ENCODE data around the gene ZNF649. TPM values are rescaled to one million over a fixed set of nuclear protein-coding genes. Genes with fewer than 3 reads are reported as not detected.
"Not testable (repeated sequence)": the region's sequence is repeated elsewhere in the genome, so short reads cannot be mapped to it uniquely, and the experiment has no call there.

ZNF649 gene
- total RNA-seq, 2 experiments from 2014 or later: 10.9 to 11.2 TPM

DNA sequence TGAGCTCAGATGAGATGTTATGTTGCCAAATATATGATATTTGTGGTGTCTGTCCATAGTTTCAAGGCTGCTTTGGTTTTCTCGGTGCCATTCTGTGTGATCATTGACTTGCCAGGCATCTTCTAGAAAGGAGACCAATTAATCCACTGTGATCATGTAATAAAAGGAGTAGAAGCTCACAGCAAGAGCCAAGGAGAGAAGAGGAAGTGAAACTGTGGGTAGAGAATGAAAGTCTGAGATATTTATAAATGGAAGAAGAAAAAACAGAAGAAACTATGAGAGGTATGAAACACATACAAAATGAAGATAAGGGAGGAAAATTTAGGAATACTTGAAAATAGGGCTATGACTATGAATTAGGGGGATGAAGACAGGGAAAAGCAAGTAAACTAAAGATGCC lies 11.3 kb upstream of the ZNF649 start:
- Mint-ChIP-seq H3K4me1 (ENCODE audit: low read depth) (no peaks in the 10 kb centered on the region), H3K27ac (no peak overlapping the region), H3K27me3 (ENCODE audit: low read depth) (no peaks in the 10 kb centered on the region), H3K4me3 (no peak overlapping the region), H3K36me3 (ENCODE audit: low read depth) (peaks cover 15% of the 10 kb centered on the region), H3K9me3 (ENCODE audit: insufficient read depth) (peaks cover 60% of the 10 kb centered on the region)
- CTCF ChIA-PET: no interaction called here
- no peak for DNase-seq
- POLR2A ChIA-PET: no interaction called here
- no peak for ATAC-seq

DNA sequence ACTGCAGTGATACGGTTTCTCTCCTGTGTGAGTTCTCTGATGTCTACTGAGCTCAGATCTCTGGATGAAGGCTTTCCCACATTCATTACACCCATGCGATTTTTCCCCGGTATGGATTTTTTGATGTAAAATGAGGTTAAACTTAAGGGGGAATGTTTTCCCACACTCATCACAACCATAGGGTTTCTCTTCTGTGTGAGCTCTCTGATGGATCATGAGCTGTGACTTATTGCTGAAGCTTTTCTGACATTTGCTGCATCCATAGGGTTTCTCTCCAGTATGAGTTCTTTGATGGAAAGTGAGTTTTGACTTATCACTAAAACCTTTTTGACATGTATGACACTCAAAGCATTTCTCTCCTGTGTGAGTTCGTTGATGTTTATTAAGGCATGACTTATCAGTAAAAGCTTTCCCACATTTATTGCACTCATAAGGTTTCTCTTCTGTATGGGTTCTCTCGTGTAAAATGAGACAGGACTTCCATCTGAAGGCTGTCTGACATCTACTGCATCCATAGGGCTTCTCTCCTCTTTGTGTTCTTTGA lies 10.6 kb upstream of the ZNF649 start:
- Mint-ChIP-seq H3K4me1 (ENCODE audit: low read depth) (no peaks in the 10 kb centered on the region), H3K27me3 (ENCODE audit: low read depth) (no peaks in the 10 kb centered on the region), H3K4me3 (no peak overlapping the region), H3K36me3 (ENCODE audit: low read depth) (peaks cover 15% of the 10 kb centered on the region), H3K9me3 (ENCODE audit: insufficient read depth) (peaks cover 54% of the 10 kb centered on the region), H3K27ac (no peak overlapping the region)
- ATAC-seq (no peak), DNase-seq (no peak)
- CTCF ChIA-PET: interaction anchor here (0.7 kb wide), 1 partner anchor 19 kb away, joined by 3 read pairs; no protein-coding TSS in a partner anchor
- POLR2A ChIA-PET: no interaction called here

DNA sequence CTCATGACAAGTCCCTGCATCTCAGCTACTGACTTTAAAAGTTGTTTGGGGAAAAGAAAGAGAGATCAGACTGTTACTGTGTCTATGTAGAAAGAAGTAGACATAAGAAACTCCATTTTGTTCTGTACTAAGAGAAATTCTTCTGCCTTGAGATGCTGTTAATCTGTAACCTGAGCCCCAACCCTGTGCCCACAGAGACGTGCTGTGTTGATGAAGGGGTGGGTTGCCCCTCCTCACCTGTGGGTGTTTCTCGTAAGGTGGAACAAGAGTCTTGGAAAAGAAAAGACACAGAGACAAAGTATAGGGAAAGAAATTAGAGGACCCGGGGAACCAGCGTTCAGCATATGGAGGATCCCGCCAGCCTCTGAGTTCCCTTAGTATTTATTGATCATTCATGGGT lies 3.2 kb upstream of the ZNF649 start:
- H3K27me3 Mint-ChIP-seq (ENCODE audit: low read depth); CTCF ChIA-PET; ATAC-seq; H3K4me3 Mint-ChIP-seq; H3K27ac Mint-ChIP-seq; POLR2A ChIA-PET; DNase-seq: not testable (repeated sequence)
- H3K4me1 Mint-ChIP-seq (ENCODE audit: low read depth): peaks cover 19% of the 10 kb centered on the region
- peaks cover 61% of the 10 kb centered on the region for H3K9me3 Mint-ChIP-seq (ENCODE audit: insufficient read depth)
- peaks cover 46% of the 10 kb centered on the region for H3K36me3 Mint-ChIP-seq (ENCODE audit: low read depth)

DNA sequence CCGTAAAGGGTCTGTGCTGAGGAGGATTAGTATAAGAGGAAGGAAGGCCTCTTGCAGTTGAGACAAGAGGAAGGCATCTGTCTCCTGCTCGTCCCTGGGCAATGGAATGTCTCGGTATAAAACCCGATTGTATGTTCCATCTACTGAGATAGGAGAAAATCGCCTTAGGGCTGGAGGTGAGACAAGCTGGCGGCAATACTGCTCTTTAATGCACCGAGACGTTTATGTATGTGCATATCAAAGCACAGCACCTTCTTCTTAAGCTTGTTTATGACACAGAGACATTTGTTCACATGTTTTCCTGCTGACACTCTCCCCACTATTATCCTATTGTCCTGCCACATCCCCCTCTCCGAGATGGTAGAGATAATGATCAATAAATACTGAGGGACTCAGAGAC lies 1.3 kb upstream of the ZNF649 start:
- DNase-seq; H3K4me3 Mint-ChIP-seq; ATAC-seq; CTCF ChIA-PET; H3K27me3 Mint-ChIP-seq (ENCODE audit: low read depth); POLR2A ChIA-PET; H3K27ac Mint-ChIP-seq: not testable (repeated sequence)
- Mint-ChIP-seq H3K4me1 (ENCODE audit: low read depth) (peaks cover 23% of the 10 kb centered on the region), H3K36me3 (ENCODE audit: low read depth) (peaks cover 62% of the 10 kb centered on the region), H3K9me3 (ENCODE audit: insufficient read depth) (peaks cover 63% of the 10 kb centered on the region)

DNA sequence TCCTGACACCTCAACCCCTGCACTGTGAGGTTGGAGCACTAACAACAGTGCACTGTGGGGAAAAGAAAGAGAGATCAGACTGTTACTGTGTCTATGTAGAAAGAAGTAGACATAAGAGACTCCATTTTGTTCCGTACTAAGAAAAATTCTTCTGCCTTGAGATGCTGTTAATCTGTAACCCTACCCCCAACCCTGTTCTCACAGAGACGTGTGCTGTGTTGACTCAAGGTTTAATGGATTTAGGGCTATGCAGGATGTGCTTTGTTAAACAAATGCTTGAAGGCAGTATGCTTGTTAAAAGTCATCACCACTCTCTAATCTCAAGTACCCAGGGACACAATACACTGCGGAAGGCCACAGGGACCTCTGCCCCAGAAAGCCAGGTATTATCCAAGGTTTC lies 822 bp upstream of the ZNF649 start:
- CTCF ChIA-PET; H3K27ac Mint-ChIP-seq; DNase-seq; H3K4me3 Mint-ChIP-seq; ATAC-seq; POLR2A ChIA-PET; H3K27me3 Mint-ChIP-seq (ENCODE audit: low read depth): not testable (repeated sequence)
- Mint-ChIP-seq H3K4me1 (ENCODE audit: low read depth) (peaks cover 23% of the 10 kb centered on the region), H3K9me3 (ENCODE audit: insufficient read depth) (peaks cover 67% of the 10 kb centered on the region), H3K36me3 (ENCODE audit: low read depth) (peaks cover 67% of the 10 kb centered on the region)

DNA sequence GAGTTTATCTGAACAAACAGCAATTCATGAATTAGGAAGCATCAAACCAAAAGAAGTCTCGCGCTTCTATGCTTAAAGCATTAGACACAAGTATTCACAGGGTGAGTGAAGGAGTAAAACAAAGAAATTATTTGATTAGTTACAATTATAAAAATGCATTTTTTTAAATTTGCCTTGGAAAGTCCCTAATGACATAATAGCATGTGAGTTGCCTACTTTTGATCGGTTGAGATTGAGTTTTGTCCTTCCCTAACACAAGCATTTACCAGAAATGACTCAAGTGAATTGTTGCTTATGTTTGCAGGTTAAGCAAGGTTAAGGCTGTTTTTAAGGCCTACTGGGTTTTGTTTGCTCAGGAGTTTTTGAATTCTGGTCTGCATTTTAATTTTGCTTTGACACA lies 389 bp upstream of the ZNF649 start:
- ChIA-PET POLR2A (interaction anchor here (1.0 kb wide), 1 partner anchor 144 kb away, joined by 3 read pairs; the partner anchor contains the start of gene ZNF432), CTCF (no interaction called here)
- peaks cover 2% of the 10 kb centered on the region for H3K27me3 Mint-ChIP-seq (ENCODE audit: low read depth)
- peak overlapping the region; percentile 98 for H3K27ac Mint-ChIP-seq
- DNase-seq (no peak), ATAC-seq (no peak)
- H3K4me3 Mint-ChIP-seq: peak overlapping the region; percentile 98
- H3K4me1 Mint-ChIP-seq (ENCODE audit: low read depth): peaks cover 23% of the 10 kb centered on the region
- H3K9me3 Mint-ChIP-seq (ENCODE audit: insufficient read depth): peaks cover 71% of the 10 kb centered on the region
- H3K36me3 Mint-ChIP-seq (ENCODE audit: low read depth): peaks cover 71% of the 10 kb centered on the region

DNA sequence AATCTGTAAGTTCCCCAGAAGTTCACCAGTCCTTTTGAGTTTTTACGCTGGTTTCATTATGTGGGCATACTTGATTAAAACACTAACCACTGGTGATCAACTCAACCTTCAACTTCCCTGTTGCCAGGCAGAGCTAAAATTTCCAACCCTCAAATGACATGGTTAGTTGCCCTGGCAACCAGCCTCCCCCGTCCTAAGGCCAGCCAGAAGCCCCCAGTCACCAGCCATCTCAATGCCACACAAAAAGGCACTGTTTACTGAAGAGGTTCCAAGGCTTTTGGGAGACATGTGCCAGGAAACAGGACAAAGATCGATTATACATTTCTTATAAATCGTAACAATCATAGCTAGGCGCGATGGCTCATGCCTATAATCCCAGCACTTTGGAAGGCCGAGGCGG lies 1.6 kb downstream of the ZNF649 start:
- DNase-seq: no peak
- Mint-ChIP-seq H3K4me3 (peak overlapping the region; percentile 98), H3K27me3 (ENCODE audit: low read depth) (peaks cover 2% of the 10 kb centered on the region), H3K27ac (peak overlapping the region; percentile 17), H3K9me3 (ENCODE audit: insufficient read depth) (peaks cover 67% of the 10 kb centered on the region), H3K36me3 (ENCODE audit: low read depth) (peaks cover 85% of the 10 kb centered on the region), H3K4me1 (ENCODE audit: low read depth) (peaks cover 22% of the 10 kb centered on the region)
- no peak for ATAC-seq
- ChIA-PET POLR2A (interaction anchor here (0.7 kb wide), 1 partner anchor 12 kb away, joined by 3 read pairs; no protein-coding TSS in a partner anchor), CTCF (no interaction called here)

DNA sequence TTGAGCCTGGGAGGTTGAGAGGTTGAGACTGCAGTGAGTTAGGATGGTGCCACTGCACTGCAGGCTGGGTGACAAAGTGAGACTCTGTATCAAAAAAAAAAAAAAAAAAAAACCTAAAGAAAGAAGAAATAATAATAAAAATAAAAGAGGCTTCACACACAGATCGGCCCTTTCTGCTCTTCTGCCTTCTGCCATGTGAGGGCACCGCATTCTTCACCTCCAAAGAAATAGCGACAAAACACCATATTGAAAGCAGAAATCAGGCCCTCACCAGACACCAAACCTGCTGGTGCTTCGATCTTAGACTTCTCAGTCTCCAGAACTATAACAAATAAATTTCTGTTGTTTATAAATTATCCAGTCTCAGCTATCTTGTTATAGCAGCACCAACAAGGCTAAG lies 3.0 kb downstream of the ZNF649 start:
- ChIA-PET POLR2A (no interaction called here), CTCF (no interaction called here)
- ATAC-seq (no peak), DNase-seq (no peak)
- H3K36me3 Mint-ChIP-seq (ENCODE audit: low read depth): peaks cover 89% of the 10 kb centered on the region
- no peaks in the 10 kb centered on the region for H3K27me3 Mint-ChIP-seq (ENCODE audit: low read depth)
- no peak overlapping the region for H3K27ac Mint-ChIP-seq
- H3K9me3 Mint-ChIP-seq (ENCODE audit: insufficient read depth): peaks cover 62% of the 10 kb centered on the region
- H3K4me3 Mint-ChIP-seq: no peak overlapping the region
- peaks cover 22% of the 10 kb centered on the region for H3K4me1 Mint-ChIP-seq (ENCODE audit: low read depth)

DNA sequence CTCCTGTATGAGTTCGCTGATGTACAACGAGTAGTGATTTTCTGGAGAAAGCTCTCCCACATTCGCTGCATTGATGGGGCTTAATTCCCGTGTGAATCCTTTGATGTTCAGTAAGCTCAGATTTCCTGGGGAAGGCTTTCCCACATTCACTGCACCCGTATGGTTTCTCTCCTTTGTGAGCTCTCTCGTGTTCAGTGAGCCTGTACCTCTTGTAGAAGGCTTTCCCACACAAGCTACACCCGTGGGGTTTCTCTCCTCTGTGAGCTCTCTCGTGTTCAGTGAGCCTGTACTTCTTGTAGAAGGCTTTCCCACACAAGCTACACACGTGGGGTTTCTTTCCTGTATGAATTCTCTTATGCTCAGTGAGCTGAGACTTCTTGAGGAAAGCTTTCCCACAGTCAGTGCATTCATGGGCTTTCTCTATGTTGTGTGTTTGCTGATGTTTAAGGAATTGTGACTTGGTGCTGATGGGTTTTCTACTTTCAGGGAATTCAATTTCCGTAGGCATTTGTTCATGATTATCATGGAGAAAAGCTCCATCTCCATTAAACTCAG lies 13.5 kb downstream of the ZNF649 start:
- ChIA-PET POLR2A (interaction anchor here (0.6 kb wide), 1 partner anchor 12 kb away, joined by 3 read pairs; no protein-coding TSS in a partner anchor), CTCF (no interaction called here)

DNA sequence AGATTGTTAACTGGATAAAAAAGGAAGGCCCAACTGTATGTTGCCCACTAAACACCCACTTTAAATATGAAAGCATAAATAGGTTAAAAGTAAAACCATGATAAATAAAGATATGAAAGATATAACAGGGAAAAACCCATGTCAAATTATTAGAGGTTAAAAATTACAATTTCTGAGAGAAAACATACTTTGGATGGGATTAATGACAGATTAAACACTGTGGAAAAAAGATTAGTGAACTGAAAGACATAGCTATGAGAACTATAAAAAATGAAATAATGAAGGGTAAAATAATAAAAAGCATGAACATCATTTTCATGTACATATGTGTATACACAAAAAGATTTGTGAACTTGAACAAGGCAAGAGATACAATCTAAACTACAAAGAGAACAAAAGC lies 14.9 kb downstream of the ZNF649 start:
- ChIA-PET POLR2A (no interaction called here), CTCF (no interaction called here)

More for the DNA sequence above, 13.5 kb downstream of the ZNF649 start:
- Mint-ChIP-seq H3K27me3 (ENCODE audit: low read depth) (no peaks in the 10 kb centered on the region), H3K27ac (no peak overlapping the region), H3K4me3 (no peak overlapping the region), H3K9me3 (ENCODE audit: insufficient read depth) (peaks cover 75% of the 10 kb centered on the region), H3K36me3 (ENCODE audit: low read depth) (peaks cover 95% of the 10 kb centered on the region), H3K4me1 (ENCODE audit: low read depth) (peaks cover 7% of the 10 kb centered on the region)
- no peak for ATAC-seq
- no peak for DNase-seq

DNA sequence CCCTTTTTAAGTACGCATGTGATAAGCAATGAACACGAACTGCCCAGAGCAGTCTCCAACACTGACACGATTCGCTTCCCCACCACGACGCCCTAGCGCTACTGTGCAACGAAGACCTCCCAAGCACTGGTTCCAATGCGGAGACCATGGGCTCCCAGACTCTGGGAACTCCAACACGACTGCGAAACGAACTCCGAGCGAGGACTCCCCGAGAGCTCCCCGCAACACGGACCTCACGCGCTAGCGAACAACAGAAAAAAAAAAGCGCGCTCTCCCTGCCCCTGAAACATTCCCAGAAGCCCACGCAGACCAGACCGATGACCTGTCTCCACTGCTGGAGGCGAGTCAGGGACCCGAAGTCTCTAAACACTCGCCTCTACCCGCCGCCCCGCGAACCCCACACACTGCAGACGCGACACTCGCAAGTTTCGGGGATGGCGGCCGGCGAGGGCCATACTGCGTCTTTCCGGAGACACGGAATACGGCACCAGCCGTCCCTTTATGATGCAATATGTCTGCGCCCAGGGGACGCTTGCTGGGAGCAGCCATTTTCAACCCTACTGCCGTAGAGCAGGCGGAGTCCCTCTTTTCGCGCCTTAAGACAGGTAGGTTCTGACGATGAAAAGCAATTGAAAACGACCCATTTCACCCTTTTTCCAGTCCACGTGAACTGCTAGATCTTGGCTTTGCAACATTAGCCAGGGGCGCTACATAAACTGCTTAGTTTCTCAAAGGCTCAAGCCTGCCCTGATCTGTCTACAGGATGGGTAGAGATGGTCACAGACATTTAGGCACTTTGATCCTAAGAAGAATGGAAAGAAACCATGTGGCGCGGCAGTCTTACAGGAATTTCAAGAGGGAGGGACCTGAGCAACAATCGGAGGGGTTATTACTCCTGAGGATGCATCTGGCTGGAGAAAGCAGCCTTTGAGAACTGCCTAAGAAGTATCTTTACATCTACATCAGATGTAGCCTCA lies 17.0 kb downstream of the ZNF649 start, which contains the start of gene ZNF577:
Gene ZNF577, minus strand, starts transcription at position 430 of the 977 bp plus-strand sequence. CDS start 7,569 bp downstream, outside the sequence.
- H3K27ac Mint-ChIP-seq: peak within 1 kb of the TSS; percentile 92
- H3K4me3 Mint-ChIP-seq: peak within 1 kb of the TSS; percentile 91
- ATAC-seq: peak; percentile 92
- peaks cover 79% of the 10 kb centered on the region for H3K36me3 Mint-ChIP-seq (ENCODE audit: low read depth)
- peak; percentile 85 for DNase-seq
- ChIA-PET POLR2A (interaction anchor here (0.5 kb wide), 1 partner anchor 20 kb away, joined by 3 read pairs; no protein-coding TSS in a partner anchor), CTCF (no interaction called here)
- peaks cover 69% of the 10 kb centered on the region for H3K9me3 Mint-ChIP-seq (ENCODE audit: insufficient read depth)
- H3K27me3 Mint-ChIP-seq (ENCODE audit: low read depth): no peaks in the 10 kb centered on the region
- peaks cover 7% of the 10 kb centered on the region for H3K4me1 Mint-ChIP-seq (ENCODE audit: low read depth)

More for the DNA sequence above, 14.9 kb downstream of the ZNF649 start:
- Mint-ChIP-seq H3K27me3 (ENCODE audit: low read depth) (no peaks in the 10 kb centered on the region), H3K36me3 (ENCODE audit: low read depth) (peaks cover 91% of the 10 kb centered on the region), H3K27ac (no peak overlapping the region), H3K4me3 (no peak overlapping the region), H3K4me1 (ENCODE audit: low read depth) (peaks cover 7% of the 10 kb centered on the region), H3K9me3 (ENCODE audit: insufficient read depth) (peaks cover 75% of the 10 kb centered on the region)
- DNase-seq (no peak), ATAC-seq (no peak)

DNA sequence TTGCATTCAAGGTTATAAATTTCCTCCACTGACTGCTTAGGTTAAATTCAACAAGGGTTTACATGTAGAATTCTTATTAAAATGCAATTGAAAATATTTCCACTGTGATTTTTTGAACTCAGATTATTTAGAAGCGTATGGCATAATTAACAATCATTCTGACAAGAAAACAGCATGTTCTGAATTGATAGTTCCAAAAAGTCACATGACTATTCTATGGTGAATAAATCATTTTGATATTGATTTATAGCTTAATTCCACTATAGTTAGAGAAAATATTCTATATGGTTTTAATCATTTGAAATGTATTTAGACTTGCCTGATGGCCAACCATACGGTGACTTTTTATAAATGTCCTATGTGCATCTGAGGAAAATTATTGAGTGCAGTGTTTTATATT lies 20.1 kb downstream of the ZNF649 start:
- Mint-ChIP-seq H3K4me1 (ENCODE audit: low read depth) (peaks cover 7% of the 10 kb centered on the region), H3K27ac (no peak overlapping the region), H3K36me3 (ENCODE audit: low read depth) (peaks cover 71% of the 10 kb centered on the region), H3K9me3 (ENCODE audit: insufficient read depth) (peaks cover 68% of the 10 kb centered on the region), H3K4me3 (no peak overlapping the region), H3K27me3 (ENCODE audit: low read depth) (no peaks in the 10 kb centered on the region)
- POLR2A ChIA-PET: no interaction called here
- CTCF ChIA-PET: no interaction called here
- ATAC-seq (no peak), DNase-seq (no peak)

All from activated CD8-positive, alpha-beta T cell treated with anti-CD3 and anti-CD28 coated beads, Interleukin-2, amount 10 ng/mL, durations not matched to agents 7 days and 5 days (primary cell).